ENCODE results near the gene HAX1.
"Not testable (repeated sequence)": the region's sequence is repeated elsewhere in the genome, so short reads cannot be mapped to it uniquely, and the experiment has no call there.

Gene HAX1

GRCh38 chr1:154287591-154287990 lies 15.2 kb downstream of the HAX1 start:
- DNase-seq = not testable (repeated sequence)

- DNase-seq = no peak
Measured at GRCh38 chr1:154288661-154289060, 16.2 kb downstream of the HAX1 start.

DNA sequence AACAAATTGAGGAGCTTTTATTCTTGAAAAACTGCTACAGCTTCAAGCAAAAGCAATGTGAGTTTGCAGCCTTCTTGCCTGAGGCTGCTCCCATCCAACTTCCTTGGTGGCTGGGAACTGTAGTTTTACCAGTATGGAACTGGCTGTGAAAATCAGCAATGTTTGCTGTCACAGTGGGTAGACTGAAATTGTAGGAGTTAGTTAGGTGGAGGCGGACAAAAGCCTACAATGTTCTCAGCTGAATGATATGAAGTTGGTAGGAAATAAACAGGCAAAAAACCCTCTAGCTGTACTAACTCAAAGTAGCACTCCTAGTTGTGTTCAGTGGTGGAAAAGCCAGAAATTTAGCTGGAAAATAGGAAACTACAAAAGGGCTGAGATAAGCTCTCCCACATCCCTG lies 18.5 kb downstream of the HAX1 start:
- no peak for DNase-seq

GRCh38 chr1:154295408-154296235 lies 23.2 kb downstream of the HAX1 start:
- DNase-seq = peak in 1 of 2 experiments; percentile 30

GRCh38 chr1:154301582-154301981 lies 29.2 kb downstream of the HAX1 start:
- no peak for DNase-seq

- DNase-seq = no peak
Measured at GRCh38 chr1:154304664-154305337, 32.4 kb downstream of the HAX1 start.

DNA sequence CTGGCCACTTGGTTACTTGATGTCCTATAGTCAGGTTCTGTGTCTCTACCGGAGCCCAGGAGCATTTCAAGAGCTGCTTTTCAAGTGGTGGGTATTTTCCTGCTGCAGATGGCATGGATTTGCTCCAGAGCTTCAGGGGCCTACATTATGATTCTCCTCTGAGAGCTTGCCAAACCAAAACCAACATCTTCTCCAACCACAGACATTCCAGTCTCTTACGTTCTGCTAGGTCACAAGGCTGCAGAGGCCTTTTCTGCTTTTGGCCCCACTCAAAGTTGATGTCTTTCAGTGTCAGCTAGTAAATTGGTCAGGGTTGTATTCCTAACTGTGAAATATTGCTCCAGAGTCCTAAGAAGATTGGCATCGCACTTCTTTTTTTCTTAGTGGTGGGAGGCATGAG lies 33.7 kb downstream of the HAX1 start:
- no peak for DNase-seq

DNA sequence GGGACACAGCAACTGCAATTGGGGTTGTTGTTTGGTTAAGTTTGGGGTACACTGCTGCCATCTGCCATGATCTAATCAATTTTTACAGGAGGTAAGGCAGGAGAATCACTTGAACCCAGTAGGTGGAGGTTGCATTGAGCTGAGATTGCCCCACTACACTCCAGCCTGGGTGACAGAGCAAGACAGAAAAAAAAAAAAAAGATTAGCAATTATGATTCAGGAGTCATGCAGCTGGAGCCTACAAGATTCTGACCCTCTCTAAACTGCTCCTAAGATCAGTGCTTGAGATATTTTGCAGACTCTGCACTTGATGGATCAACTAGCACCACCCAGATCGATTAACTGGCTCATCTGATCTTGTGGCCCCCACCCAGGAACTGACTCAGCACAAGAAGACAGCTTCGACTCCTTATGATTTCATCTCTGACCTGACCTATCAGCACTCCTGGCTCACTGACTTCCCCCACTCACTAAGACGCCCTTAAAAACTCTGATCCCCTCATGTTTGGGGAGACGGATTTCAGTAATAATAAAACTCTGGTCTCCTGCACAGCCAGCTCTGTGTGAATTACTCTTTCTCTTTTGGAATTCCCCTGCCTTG lies 35.3 kb downstream of the HAX1 start:
- not testable (repeated sequence) for DNase-seq

GRCh38 chr1:154309136-154309535 lies 36.7 kb downstream of the HAX1 start:
- DNase-seq = not testable (repeated sequence)

- not testable (repeated sequence) for DNase-seq
Measured at GRCh38 chr1:154312229-154313065, 40.0 kb downstream of the HAX1 start.

GRCh38 chr1:154313066-154313356 lies 40.6 kb downstream of the HAX1 start:
- no peak for DNase-seq

GRCh38 chr1:154314226-154314625 lies 41.8 kb downstream of the HAX1 start:
- not testable (repeated sequence) for DNase-seq

DNA sequence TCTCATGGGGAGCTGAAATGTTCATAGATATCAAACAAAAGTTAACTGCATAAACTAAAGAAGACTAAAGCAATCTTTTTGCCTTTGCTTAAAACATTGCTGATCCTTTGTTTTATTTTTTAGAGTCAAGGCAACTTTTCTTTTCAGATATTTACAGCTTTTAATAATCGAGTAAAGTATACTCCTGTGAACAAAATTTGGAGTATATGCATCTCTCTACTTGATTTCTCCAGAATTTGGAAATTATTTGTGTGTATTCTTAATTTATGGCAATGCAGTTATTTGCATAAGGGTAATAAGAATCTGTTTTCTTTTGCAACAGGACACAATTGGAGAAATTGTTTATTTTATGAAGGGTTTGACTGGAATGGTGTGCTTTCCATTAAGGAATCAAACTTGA lies 44.3 kb downstream of the HAX1 start:
- DNase-seq = no peak

DNA sequence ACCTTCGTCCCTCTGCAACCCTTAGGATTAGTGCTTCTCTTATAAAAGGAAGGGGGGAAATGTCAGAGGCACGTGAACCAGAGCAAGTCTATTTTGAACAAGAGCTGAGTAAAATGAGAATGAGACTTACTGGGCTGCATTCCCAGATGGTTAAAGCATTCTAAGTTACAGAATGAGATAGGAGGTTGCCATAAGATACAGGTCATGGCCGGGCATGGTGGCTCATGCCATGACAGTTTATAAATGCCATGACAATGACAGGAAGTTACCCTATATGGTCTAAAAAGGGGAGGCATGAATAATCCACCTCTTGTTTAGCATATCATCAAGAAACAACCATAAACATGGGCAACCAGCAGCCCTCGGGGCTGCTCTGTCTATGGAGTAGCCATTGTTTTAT lies 46.0 kb downstream of the HAX1 start:
- no peak for DNase-seq

DNA sequence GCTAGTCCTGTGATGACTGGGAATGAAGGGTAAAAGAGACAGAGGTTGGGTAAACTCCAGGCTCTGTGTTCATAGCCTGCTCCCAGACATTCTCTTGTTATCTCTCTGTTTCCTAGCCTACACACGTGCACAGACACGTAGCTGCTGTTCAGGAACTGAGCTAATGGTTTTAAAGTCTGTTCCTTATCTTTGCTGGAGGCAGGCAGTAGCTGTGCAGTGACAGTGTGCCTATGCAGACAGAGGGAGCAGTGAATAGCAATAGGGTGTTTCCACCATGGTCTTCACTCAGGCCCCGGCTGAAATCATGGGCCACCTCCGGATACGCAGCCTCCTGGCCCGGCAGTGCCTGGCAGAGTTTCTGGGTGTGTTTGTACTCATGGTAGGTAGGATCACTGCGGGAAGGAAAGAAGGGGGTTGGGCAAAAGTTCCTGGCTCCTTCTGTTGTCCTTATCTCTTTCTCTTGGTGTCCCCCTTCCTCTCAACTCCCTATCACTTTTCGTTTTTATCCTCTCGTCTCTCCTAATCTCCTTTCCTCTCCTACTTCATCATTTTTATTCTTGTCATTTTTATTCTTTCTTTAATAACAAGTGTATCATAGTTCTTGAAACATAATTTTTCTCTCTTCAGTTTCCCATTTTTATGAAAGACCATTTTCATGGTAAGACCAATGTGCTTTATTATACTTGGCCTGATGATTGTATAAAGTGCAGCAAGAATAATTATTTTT lies 48.6 kb downstream of the HAX1 start, which contains the start of gene AQP10:
Gene AQP10, plus strand, starts transcription at position 212 of the 727 bp plus-strand sequence. Its CDS starts 63 bp downstream, at position 275.
- no peak for DNase-seq

DNA sequence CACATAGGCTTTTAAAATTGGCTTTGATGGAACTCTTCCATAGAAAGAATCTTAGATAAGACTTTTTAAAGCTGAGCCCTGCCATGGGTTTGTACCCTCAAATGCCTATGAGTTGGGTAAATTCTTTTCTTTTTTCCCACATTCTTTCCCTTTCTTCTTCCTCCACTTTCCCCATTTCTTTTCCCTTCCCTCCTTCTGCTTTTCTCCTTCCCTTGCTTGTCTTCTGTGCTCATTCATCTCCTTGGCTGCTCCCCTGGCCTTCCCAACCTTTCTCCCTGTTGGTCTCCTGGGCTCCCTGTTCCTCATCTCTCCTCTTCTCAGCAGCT lies 49.1 kb downstream of the HAX1 start:
- DNase-seq = not testable (repeated sequence)

- no peak for DNase-seq
Measured at GRCh38 chr1:154323493-154323892, 51.1 kb downstream of the HAX1 start.

- DNase-seq = no peak
Measured at GRCh38 chr1:154324241-154324640, 51.8 kb downstream of the HAX1 start.

GRCh38 chr1:154324669-154325582 lies 52.5 kb downstream of the HAX1 start, which contains the start of gene ATP8B2:
ATP8B2 (plus strand) TSS chr1:154325525; CDS start chr1:154328142, 2,617 bp downstream.
- peak; percentile 23 to 54 for DNase-seq

All from SW 1271 (cell line).